ENCODE measurements around the gene RAD1.
A peak's percentile ranks its signal among the peaks of the same experiment; 100 is the strongest.
"Not testable (repeated sequence)": the region's sequence is repeated elsewhere in the genome, so short reads cannot be mapped to it uniquely, and the experiment has no call there.

Gene RAD1

GRCh38 chr5:34915139-34915855, at the start of gene RAD1, which contains the start of gene BRIX1:
TSS of gene RAD1 (minus strand) at chr5:34915504. CDS start at chr5:34914892, 612 bp downstream.
TSS of gene BRIX1 (plus strand) at chr5:34915711. CDS start at chr5:34915739, 28 bp downstream.
- peak; percentile 85 for DNase-seq

GRCh38 chr5:34959323-34959722, 44.0 kb upstream of the RAD1 start:
- DNase-seq = no peak

- DNase-seq = no peak
Measured at GRCh38 chr5:34957857-34958690, 42.8 kb upstream of the RAD1 start.

GRCh38 chr5:34957321-34957720, 42.0 kb upstream of the RAD1 start:
- DNase-seq = no peak

GRCh38 chr5:34944460-34945047, 29.2 kb upstream of the RAD1 start:
- DNase-seq = no peak

GRCh38 chr5:34944044-34944443, 28.7 kb upstream of the RAD1 start:
- DNase-seq = no peak

- no peak for DNase-seq
Measured at GRCh38 chr5:34941936-34942335, 26.6 kb upstream of the RAD1 start.

- no peak for DNase-seq
Measured at GRCh38 chr5:34932947-34933346, 17.6 kb upstream of the RAD1 start.

GRCh38 chr5:34930870-34931269, 15.6 kb upstream of the RAD1 start:
- DNase-seq = no peak

GRCh38 chr5:34930462-34930844, 15.1 kb upstream of the RAD1 start:
- no peak for DNase-seq

- peak; percentile 18 for DNase-seq
Measured at GRCh38 chr5:34929720-34930461, 14.6 kb upstream of the RAD1 start.

GRCh38 chr5:34929134-34929719, 13.9 kb upstream of the RAD1 start, which contains the start of gene DNAJC21:
TSS of gene DNAJC21 (plus strand) at chr5:34929559. CDS start at chr5:34929820, 261 bp downstream.
- DNase-seq = peak; percentile 93

GRCh38 chr5:34928267-34928666, 13.0 kb upstream of the RAD1 start:
- DNase-seq = no peak

- DNase-seq = no peak
Measured at GRCh38 chr5:34927785-34928184, 12.5 kb upstream of the RAD1 start.

GRCh38 chr5:34926318-34926888, 11.1 kb upstream of the RAD1 start:
- DNase-seq = no peak

GRCh38 chr5:34924462-34924765, 9.1 kb upstream of the RAD1 start:
- DNase-seq = no peak

- DNase-seq = no peak
Measured at GRCh38 chr5:34923694-34924461, 8.6 kb upstream of the RAD1 start.

- not testable (repeated sequence) for DNase-seq
Measured at GRCh38 chr5:34923256-34923655, 8.0 kb upstream of the RAD1 start.

- DNase-seq = no peak
Measured at GRCh38 chr5:34919077-34919476, 3.8 kb upstream of the RAD1 start.

GRCh38 chr5:34918025-34918424, 2.7 kb upstream of the RAD1 start:
- DNase-seq = no peak

GRCh38 chr5:34916518-34916917, 1.2 kb upstream of the RAD1 start:
- no peak for DNase-seq

- DNase-seq = no peak
Measured at GRCh38 chr5:34915856-34916192, 520 bp upstream of the RAD1 start.

Measured in GOT3 (cell line).